ENCODE measurements around the gene TEX261. TPM values are rescaled to one million over a fixed set of nuclear protein-coding genes. Genes with fewer than 3 reads are reported as not detected.
A peak's percentile ranks its signal among the peaks of the same experiment; 100 is the strongest.
"Not testable (repeated sequence)": the region's sequence is repeated elsewhere in the genome, so short reads cannot be mapped to it uniquely, and the experiment has no call there.

Gene TEX261
- total and polyA plus RNA-seq, 2 donors from 2014 or later, result 35.9 to 56.1 TPM

DNA sequence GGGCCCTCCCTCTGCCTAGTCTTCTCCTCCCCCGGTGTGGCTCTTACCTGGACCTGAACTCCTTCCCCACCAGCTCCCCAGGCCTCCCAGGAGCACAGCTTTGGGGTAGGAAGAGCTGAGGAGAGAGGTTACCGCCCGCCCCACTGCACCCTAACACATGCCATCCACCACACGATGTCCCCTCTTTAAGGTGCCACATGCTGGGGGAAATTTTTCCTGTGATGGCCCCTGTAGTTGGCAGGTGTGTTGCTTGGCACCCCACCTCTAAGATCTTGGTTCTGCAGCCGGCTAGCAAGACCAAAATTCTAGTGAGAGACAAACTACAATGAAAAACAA is 6.9 kb upstream of the TEX261 start:
- no peaks in the 10 kb centered on the region for H3K36me3 ChIP-seq (ENCODE audit: control insufficient read depth in 2 of 3, insufficient read depth in 3 of 3, low read length in 3 of 3)
- no peak overlapping the region for H3K27ac ChIP-seq (ENCODE audit: low read depth in 2 of 2, low read length in 2 of 2)
- no peaks in the 10 kb centered on the region for H3K4me1 ChIP-seq (ENCODE audit: control insufficient read depth in 2 of 3, insufficient read depth in 2 of 3, low read depth in 1 of 3, low read length in 3 of 3)
- FAIRE-seq (no peak), DNase-seq (no peak)
- no peaks in the 10 kb centered on the region for H3K27me3 ChIP-seq (ENCODE audit: control insufficient read depth, insufficient read depth, low read length)
- intact Hi-C loops (cut with DNase I), result no loop called here
- no peak overlapping the region for H3K9ac ChIP-seq (ENCODE audit: low read length in 3 of 3)
- TF ChIP-seq, protein P1, sequence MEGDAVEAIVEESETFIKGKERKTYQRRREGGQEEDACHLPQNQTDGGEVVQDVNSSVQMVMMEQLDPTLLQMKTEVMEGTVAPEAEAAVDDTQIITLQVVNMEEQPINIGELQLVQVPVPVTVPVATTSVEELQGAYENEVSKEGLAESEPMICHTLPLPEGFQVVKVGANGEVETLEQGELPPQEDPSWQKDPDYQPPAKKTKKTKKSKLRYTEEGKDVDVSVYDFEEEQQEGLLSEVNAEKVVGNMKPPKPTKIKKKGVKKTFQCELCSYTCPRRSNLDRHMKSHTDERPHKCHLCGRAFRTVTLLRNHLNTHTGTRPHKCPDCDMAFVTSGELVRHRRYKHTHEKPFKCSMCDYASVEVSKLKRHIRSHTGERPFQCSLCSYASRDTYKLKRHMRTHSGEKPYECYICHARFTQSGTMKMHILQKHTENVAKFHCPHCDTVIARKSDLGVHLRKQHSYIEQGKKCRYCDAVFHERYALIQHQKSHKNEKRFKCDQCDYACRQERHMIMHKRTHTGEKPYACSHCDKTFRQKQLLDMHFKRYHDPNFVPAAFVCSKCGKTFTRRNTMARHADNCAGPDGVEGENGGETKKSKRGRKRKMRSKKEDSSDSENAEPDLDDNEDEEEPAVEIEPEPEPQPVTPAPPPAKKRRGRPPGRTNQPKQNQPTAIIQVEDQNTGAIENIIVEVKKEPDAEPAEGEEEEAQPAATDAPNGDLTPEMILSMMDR (IDR thresholded peaks at IDR 0.05; ENCODE audit: borderline replicate concordance, extremely low read depth, insufficient read depth), result no peak
- H3K9me3 ChIP-seq (ENCODE audit: control insufficient read depth in 2 of 3, insufficient read depth in 1 of 3, low read length in 3 of 3), result no peaks in the 10 kb centered on the region
- no peak overlapping the region for H3K4me3 ChIP-seq (ENCODE audit: low read length in 3 of 3)

DNA sequence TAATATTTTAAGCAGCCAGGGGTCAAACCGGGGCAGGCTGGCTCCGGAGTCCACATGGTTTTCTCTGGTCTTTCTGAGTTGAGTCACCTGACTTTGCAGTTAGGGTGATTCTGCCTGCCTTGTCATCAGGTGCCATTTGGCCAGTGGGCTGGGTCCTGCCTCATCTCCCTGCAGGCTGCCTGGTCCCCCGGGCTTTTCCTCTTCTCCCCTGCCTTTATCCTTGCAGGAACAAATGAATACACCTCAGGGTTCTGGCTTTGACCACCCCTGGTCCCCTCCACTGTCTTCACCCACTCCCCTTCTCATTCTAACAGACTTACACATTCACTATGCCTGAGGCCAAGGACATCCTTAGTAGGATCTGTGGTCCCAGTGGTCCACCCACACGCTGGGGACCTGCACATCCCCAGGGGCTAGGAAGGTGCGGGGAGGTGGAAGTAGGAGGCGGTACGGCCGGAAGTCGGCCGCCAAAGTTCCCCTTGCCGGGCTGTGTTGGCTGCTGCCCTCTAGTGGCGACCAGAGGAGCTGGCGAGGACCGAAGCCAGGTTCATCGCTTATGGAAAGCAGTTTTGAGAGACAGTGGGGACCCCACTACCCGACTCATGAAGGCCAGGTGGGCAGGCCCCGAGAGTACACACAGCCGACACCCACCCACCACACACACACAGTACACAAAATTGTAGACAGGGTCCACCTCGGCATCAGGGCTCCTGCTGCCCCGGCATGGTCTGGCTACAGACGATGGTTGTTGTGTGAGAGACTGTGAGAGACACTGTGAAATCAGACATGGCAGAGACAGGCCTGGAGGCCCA is 6.3 kb upstream of the TEX261 start:
- FAIRE-seq, result no peak
- peak; percentile 47 to 89 (median 74) for DNase-seq
- Histone ChIP-seq H3K36me3 (ENCODE audit: control insufficient read depth in 2 of 3, insufficient read depth in 3 of 3, low read length in 3 of 3) (no peaks in the 10 kb centered on the region), H3K27ac (ENCODE audit: low read depth in 2 of 2, low read length in 2 of 2) (no peak overlapping the region), H3K4me3 (ENCODE audit: low read length in 3 of 3) (peak overlapping the region; percentile 37 to 66 (median 59)), H3K9ac (ENCODE audit: low read length in 3 of 3) (peak overlapping the region in 1 of 3 donors; percentile 32), H3K9me3 (ENCODE audit: control insufficient read depth in 2 of 3, insufficient read depth in 1 of 3, low read length in 3 of 3) (no peaks in the 10 kb centered on the region), H3K27me3 (ENCODE audit: control insufficient read depth, insufficient read depth, low read length) (no peaks in the 10 kb centered on the region), H3K4me1 (ENCODE audit: control insufficient read depth in 2 of 3, insufficient read depth in 2 of 3, low read depth in 1 of 3, low read length in 3 of 3) (no peaks in the 10 kb centered on the region)
- intact Hi-C loops (cut with DNase I), result no loop called here
- TF ChIP-seq, protein P1 (IDR thresholded peaks at IDR 0.05; ENCODE audit: borderline replicate concordance, extremely low read depth, insufficient read depth), result peak; percentile 81

DNA sequence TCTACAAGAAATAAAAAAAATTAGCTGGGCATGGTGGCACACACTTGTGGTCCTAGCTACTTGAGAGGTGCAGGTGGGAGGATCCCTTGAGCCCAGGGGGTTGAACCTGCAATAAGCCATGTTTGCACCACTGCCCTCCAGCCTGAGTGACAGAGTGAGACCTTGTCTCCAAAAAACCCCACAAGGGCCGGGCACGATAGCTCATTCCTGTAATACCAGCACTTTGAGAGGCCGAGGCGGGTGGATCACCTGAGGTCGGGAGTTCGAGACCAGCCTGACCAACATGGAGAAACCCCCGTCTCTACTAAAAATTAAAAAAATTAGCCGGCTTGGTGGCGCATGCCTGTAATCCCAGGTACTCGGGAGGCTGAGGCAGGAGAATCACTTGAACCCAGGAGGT is 5.3 kb upstream of the TEX261 start:
- H3K27ac ChIP-seq (ENCODE audit: low read depth in 2 of 2, low read length in 2 of 2); FAIRE-seq; H3K9me3 ChIP-seq (ENCODE audit: control insufficient read depth in 2 of 3, insufficient read depth in 1 of 3, low read length in 3 of 3); DNase-seq; H3K36me3 ChIP-seq (ENCODE audit: control insufficient read depth in 2 of 3, insufficient read depth in 3 of 3, low read length in 3 of 3); intact Hi-C loops (cut with DNase I); H3K4me1 ChIP-seq (ENCODE audit: control insufficient read depth in 2 of 3, insufficient read depth in 2 of 3, low read depth in 1 of 3, low read length in 3 of 3); H3K4me3 ChIP-seq (ENCODE audit: low read length in 3 of 3); H3K9ac ChIP-seq (ENCODE audit: low read length in 3 of 3); H3K27me3 ChIP-seq (ENCODE audit: control insufficient read depth, insufficient read depth, low read length): not testable (repeated sequence)

GRCh38 chr2:70999362-70999761 is 4.7 kb upstream of the TEX261 start:
- no peak for FAIRE-seq
- intact Hi-C loops (cut with DNase I), result no loop called here
- H3K27me3 ChIP-seq (ENCODE audit: control insufficient read depth, insufficient read depth, low read length), result no peaks in the 10 kb centered on the region

DNA sequence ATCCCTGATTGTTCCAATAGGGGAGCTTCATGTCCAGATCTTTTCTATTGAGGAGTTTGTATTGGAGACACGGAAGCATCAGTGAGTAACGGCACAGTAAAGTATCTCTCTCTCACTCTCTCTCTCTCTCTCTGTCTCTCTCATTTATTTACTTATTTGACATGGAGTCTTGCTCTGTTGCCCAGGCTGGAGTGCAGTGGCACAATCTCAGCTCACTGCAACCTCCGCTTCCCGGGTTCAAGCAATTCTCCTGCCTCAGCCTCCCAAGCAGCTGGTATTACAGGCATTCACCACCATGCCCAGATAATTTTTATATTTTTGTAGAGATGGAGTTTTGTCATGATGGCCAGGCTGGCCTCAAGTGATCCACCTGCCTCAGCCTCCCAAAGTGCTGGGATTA is 4.2 kb upstream of the TEX261 start:
- H3K4me1 ChIP-seq (ENCODE audit: control insufficient read depth in 2 of 3, insufficient read depth in 2 of 3, low read depth in 1 of 3, low read length in 3 of 3); H3K36me3 ChIP-seq (ENCODE audit: control insufficient read depth in 2 of 3, insufficient read depth in 3 of 3, low read length in 3 of 3); H3K27me3 ChIP-seq (ENCODE audit: control insufficient read depth, insufficient read depth, low read length); intact Hi-C loops (cut with DNase I); FAIRE-seq; H3K9me3 ChIP-seq (ENCODE audit: control insufficient read depth in 2 of 3, insufficient read depth in 1 of 3, low read length in 3 of 3); H3K9ac ChIP-seq (ENCODE audit: low read length in 3 of 3); DNase-seq; H3K4me3 ChIP-seq (ENCODE audit: low read length in 3 of 3); H3K27ac ChIP-seq (ENCODE audit: low read depth in 2 of 2, low read length in 2 of 2): not testable (repeated sequence)

More at GRCh38 chr2:70999362-70999761, 4.7 kb upstream of the TEX261 start:
- peaks cover 0 to 6% (median 0%) of the 10 kb centered on the region in 3 donors for H3K4me1 ChIP-seq (ENCODE audit: control insufficient read depth in 2 of 3, insufficient read depth in 2 of 3, low read depth in 1 of 3, low read length in 3 of 3)
- no peak overlapping the region for H3K9ac ChIP-seq (ENCODE audit: low read length in 3 of 3)
- H3K9me3 ChIP-seq (ENCODE audit: control insufficient read depth in 2 of 3, insufficient read depth in 1 of 3, low read length in 3 of 3), result no peaks in the 10 kb centered on the region
- H3K4me3 ChIP-seq (ENCODE audit: low read length in 3 of 3), result no peak overlapping the region
- TF ChIP-seq, protein P1 (IDR thresholded peaks at IDR 0.05; ENCODE audit: borderline replicate concordance, extremely low read depth, insufficient read depth), result no peak
- no peak for DNase-seq
- no peaks in the 10 kb centered on the region for H3K36me3 ChIP-seq (ENCODE audit: control insufficient read depth in 2 of 3, insufficient read depth in 3 of 3, low read length in 3 of 3)
- H3K27ac ChIP-seq (ENCODE audit: low read depth in 2 of 2, low read length in 2 of 2), result no peak overlapping the region

Measured in kidney (tissue), 14 donors.